Stimulated activated CD8-positive, alpha-beta memory T cell treated with anti-CD3 and anti-CD28 coated beads, Interleukin-12 subunit alpha, Interleukin-12 subunit beta, amount 100 ng/mL, for 4 hours (primary cell): ENCODE results near the gene RAB11FIP4.

ENCODE experiments used
- DNase-seq: peaks from one replicate; pipeline ENCODE4 v3.0.0-alpha.2; 2020; ENCODE audit warnings: low read depth

RAB11FIP4 gene

DNA sequence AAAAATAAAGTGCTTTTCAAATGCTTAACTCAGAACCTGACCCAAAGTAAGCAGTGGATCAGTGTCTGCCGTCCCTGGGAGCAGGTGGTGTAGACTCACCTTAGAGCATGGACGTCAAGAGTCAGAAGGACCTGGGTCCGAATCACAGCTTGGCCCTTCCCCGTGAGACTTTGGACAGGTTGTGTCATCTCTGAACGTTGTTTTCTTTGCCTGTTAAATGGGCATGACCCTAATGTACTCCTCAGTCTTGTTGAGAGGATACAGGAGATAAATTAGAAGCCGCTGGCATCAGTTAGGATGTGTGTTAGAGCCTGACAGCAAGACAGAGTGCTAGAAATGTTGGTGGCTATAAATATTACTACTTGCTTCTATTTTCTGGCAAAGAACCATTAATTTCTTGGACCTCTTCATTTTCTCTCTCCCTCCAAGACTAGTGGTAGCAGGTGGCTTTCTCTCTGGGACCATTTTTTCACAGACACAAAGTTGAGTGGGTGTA is 68.8 kb downstream of the RAB11FIP4 start:
- DNase-seq, result no peak

- no peak for DNase-seq
These were observed 69.8 kb downstream of the RAB11FIP4 start for GRCh38 chr17:31461227-31461810.

- no peak for DNase-seq
These were observed 70.8 kb downstream of the RAB11FIP4 start for GRCh38 chr17:31462261-31462660.

- DNase-seq, result no peak
These were observed 74.8 kb downstream of the RAB11FIP4 start for GRCh38 chr17:31466096-31466760.

GRCh38 chr17:31467502-31468256 is 76.2 kb downstream of the RAB11FIP4 start:
- no peak for DNase-seq

DNA sequence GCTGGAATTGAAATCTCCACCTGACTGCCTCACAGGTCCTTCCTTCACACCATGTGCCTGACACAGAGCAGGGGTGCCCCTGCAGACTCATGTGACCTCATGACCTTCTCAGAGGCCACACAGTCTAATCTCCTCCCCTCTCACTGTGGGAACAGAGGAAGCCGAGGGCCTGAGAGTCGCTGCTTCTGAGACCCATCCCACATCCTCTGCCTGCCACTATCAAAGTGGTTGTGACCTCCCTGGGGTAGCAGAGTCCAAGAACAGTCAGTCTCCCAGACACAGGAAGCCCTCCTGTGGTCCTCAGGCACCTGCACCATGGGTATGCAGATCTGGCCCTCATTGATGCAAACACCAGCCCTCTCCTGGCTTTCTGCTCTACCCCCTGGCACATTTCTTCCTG is 78.5 kb downstream of the RAB11FIP4 start:
- no peak for DNase-seq

- DNase-seq, result no peak
These were observed 79.1 kb downstream of the RAB11FIP4 start for GRCh38 chr17:31470592-31470991.

DNA sequence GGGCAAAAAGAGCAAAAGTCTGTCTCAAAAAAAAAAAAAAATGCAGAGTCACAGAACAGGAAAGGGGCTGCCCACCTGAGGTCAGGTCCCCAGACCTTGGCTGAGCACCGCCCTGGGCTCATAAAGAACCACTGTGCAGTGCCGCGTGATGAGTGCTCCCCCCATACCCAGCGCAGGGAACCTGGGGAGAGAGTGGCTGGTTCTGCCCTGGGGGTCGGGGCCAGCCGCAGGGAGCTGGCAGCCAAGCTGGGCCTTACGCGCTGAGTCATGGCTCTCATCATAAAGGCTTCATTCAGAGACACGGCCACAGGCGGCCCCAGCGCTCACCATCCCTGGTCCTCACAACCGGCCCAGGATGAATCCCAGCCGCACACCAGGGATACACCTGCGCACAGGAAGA is 80.7 kb downstream of the RAB11FIP4 start:
- no peak for DNase-seq

DNA sequence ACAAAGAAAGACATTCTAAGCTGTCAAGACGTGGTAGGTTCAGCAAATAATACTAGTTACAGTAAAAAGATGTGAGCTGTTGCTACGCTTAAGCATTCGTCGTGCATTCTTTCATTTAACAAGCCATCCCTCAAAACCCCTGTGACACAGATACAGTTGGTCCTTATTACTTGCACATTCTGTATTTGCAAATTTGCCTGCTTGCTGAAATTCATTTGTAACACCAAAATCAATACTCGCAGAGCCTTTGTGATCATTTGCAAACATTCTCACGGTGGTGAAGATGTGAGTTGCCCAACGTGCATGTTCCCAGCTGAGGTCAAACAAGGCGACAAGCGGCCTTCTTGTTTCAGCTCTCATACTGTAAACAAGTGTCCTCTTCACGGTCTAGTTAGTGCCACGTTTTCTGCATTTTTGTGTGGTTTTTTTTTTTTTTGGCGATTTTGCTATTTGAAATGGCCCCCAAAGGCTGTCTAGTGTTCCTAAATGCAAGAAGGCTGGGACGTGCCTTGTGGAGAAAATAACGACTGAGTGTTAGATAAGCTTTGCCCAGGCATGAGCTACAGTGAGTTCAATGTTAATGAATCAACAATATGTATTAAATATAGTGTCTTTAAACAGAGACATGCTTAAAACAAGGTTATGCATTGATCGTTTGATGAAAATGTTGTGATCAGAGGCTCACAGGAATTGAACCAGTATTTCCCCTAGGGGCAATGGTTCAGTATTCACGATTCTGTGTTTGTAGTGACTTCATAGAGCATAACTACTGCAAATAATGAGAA is 84.1 kb downstream of the RAB11FIP4 start:
- no peak for DNase-seq

DNA sequence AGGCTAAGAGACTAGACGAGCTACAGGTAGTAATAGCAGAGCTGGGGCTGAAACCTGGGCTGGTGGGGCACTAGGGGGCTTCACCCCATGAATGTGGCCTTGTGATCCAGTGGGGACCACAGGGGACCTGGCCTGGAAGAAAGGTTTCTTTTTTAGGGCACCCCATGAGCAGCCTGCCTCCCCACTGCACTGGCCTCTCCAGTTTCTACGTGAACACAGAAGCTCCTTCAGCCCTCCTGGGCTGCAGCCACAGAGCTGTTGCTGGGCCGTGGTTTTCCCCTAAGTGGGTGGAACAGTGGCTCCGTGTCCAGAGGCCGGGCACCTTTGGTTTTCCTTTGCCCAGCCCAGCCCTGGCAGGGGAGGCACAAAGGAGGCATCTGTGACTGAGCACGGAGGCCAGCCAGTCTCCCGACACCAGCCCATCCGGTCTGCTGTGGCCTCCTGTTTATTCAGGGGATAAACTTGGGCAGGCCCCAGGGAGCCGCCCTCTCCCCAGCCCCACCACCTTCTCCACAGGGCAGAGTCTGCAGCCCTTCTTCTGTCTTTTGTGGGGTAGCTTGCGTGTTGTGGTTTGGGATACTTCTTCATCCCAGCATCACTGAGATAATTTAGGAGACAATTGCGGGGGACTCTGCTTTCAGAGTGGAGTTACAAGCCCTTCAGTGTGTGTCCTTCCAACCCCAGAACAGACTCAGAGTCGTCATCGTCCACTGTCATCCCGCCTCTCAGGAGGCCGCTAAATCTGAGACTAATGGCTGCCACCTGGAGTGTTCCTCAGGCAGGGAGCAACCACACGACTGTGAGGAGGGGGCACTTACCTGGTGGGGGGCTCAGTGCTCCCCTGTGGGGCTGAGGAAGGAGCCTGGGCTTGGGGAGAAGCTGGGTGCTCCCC is 85.3 kb downstream of the RAB11FIP4 start:
- no peak for DNase-seq

- DNase-seq, result no peak
These were observed 86.1 kb downstream of the RAB11FIP4 start for GRCh38 chr17:31477417-31478055.

GRCh38 chr17:31479062-31479408 is 87.6 kb downstream of the RAB11FIP4 start:
- no peak for DNase-seq

- no peak for DNase-seq
These were observed 88.0 kb downstream of the RAB11FIP4 start for GRCh38 chr17:31479524-31479923.

GRCh38 chr17:31480067-31480466 is 88.6 kb downstream of the RAB11FIP4 start:
- DNase-seq, result no peak

- no peak for DNase-seq
These were observed 89.7 kb downstream of the RAB11FIP4 start for GRCh38 chr17:31480904-31481782.

DNA sequence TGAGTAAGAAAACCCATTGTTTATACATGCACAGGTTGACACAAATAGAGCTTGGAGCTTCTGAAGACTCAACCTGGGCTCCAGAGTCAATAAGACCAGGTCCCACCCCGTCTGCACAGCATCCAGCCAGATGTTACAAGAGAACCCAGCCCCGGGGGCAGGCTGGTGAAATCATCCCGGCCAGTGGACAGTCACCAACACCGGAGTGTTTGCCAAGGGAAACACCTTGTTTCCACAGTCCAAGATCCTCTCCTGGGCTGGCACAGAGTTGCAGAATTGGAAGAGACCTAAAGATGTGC is 90.3 kb downstream of the RAB11FIP4 start:
- DNase-seq, result no peak

- DNase-seq, result no peak
These were observed 93.3 kb downstream of the RAB11FIP4 start for GRCh38 chr17:31484821-31485220.

DNA sequence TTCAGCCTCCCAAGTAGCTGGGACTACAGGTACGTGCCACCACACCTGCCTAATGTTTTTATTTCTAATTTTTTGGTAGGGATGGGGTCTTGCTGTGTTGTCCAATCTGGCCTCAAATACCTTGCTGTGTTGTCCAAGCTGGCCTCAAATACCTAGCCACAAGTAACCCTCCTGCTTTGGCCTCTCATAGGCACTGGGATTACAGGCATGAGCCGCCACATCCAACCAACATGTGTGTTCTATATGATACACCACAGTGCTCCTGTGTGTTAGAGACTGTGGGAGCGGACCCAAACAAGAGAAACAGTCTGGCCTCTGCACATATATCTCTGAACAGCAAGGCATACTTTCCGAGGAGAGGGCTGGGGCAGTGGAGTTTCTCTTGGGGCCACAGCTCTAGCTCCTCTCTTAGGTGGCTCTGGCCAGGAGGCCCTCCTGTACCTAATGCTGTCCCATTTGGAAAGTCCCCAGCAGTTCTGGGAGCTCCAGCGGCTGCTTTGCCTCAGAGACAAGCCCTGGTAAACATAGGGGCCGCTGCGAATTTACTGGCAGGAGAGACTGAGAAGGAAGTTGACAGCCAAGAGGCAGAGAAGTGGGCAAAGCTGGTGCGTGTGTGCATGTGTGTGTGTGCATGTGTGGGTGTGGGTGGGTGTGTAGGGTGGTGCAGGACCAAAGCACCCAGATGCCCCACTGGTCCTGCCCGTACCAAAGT is 95.0 kb downstream of the RAB11FIP4 start:
- DNase-seq, result no peak

DNA sequence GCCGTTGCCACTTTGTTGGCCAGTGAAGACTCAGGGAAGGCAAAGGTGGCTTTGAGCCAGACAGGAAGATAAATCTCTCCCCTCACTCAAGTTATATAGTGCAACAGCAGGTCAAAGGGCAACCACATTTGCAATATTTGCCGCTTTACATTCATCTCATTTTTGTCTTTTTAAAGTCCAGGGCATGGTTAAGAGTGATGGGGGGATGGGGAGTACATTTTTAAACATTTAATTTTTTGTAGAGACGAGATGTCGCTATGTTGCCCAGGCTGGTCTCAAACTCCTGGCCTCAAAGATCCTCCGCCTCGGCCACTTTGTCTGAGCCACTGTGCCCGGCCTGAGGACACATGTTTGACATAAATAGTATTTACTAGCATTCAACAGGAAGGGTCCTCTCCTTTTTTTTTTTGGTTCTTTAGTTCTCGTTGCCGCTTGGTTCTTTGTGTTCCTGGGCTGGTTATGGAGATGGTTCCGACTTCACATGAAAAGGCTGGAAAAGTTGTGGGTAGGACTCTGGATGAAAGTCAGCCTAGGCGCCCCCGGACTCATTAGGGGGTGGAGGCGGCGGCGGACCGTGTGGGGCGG is 95.7 kb downstream of the RAB11FIP4 start:
- DNase-seq, result no peak
